Stimulated activated CD4-positive, alpha-beta T cell treated with anti-CD3 and anti-CD28 coated beads, Interleukin-15, amount 100 ng/mL, for 1 hour (primary cell): ENCODE data around the gene NAT10.
"Not testable (repeated sequence)": the region's sequence is repeated elsewhere in the genome, so short reads cannot be mapped to it uniquely, and the experiment has no call there.

ENCODE experiments used
- DNase-seq, 2 donors: peaks; one replicate each; pipeline ENCODE4 v3.0.0-alpha.2; 2020; ENCODE audit warnings: low read depth in 1 of 2, low spot score in 1 of 2

Gene NAT10

DNA sequence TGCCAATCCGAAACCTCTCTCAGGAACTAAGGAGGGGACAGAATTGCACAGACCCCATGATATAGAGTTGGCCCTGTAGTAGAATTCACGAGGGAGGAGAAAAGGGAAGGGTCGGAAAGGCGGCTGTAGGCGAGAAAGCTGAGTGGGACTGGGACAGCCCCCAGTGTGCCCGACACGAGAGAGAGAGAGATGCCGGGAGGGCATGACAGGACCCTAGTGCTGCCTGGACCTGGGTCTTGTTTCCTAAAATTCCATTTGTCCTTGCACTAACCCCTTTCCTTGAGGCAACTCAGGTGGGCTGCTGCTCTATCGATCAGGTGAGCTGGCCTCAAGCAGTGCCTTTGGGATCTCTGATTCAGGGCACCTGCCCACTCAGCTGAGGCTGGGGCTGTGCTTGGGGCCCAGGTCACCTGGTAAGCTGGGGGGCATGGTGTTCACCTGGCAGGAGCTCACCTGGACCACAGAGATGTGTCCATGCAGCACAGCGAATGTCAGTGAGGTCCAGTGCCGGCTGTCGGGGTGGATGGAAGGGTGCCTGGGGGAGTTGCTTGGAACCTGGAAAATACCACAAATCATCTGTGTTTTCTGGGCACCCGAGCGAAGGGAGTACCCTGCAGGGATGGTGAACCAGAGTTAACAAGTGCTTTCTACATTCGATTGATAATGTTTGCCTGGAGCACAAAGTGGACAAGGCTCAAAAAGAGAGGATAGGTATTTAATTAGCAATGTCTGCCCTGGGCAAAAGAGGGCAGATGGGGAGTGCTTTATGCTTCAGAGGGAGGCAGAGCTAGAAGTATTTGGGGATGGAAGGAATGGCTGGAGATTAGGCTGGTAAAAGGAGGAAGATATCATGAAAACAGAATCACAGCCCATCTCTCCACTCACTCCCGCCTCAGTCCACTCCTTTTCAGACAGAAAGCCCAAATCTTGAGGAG is 61.6 kb downstream of the NAT10 start:
- no peak for DNase-seq

DNA sequence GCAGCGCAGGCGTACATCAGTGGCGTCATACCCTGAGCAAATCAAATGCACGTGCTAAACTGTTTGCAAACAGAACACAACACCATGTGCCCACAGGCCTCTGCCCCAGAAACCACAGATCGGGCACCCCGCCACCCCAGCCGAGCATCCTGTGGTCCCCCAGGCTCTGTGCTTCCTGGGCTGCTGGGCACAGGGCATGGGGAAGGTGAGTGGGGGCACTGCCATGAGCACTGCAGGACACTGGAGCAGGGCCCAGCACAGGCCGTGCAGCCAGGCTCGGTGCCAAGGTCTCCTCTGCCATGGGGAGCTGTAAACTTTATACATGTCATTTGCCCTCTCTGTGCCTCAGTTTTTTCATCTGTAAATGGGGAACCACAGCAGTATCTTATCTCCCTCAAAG is 62.5 kb downstream of the NAT10 start:
- DNase-seq: no peak

DNA sequence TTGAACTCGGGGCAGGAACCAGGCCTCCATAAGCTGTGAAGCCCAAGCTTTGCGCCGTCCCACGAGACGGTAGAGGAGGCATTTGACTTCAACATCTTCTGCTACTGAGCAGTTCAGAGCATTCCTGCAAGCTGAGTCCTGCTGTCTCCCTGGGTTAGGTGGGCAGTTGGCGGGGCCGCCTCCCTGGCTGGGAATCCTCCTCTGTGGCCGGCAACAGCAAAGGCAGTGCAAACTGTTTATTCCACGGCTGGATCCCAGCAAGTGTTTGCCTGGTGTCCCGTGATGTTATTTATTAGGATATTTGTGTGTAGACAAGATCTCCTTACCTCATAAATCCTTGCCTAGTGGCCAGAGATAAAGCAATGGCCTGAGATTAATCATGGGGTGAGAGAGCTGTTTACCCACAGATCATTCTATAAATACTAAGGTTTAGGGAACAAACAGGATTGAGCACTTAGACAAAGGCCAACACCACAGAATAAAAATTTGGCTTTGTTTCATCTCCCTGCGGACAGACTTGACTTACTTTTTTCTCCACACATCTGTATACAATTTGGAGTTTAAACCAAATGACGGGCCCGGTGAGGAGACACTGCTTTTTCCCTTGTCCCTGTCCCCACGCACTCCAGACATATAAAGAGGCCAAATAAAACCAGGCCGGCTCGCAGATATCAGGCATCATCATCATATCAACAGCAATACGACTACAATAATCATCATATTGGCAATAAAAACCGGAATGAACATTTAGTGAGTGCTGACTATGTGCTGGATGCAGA is 63.4 kb downstream of the NAT10 start:
- no peak for DNase-seq

DNA sequence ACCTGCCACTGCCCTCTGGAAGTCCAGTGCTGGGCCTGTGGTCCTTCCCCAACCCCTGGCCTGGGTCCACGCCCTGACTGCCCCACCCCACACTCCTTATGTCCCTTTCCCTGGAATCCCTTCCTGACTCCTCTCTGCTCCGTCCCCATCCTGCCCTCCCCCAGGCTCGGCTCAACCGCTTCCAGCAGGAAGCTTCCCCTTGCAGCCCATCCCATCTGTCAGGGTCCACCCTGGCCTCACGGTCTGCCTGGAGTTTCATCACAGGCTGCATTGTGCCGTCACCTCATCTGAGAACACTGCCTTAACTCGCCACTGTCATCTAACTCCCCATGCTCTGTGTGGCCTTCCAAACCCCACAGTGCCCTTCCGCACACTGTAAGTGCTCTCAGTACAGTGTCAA is 64.3 kb downstream of the NAT10 start:
- no peak for DNase-seq

DNA sequence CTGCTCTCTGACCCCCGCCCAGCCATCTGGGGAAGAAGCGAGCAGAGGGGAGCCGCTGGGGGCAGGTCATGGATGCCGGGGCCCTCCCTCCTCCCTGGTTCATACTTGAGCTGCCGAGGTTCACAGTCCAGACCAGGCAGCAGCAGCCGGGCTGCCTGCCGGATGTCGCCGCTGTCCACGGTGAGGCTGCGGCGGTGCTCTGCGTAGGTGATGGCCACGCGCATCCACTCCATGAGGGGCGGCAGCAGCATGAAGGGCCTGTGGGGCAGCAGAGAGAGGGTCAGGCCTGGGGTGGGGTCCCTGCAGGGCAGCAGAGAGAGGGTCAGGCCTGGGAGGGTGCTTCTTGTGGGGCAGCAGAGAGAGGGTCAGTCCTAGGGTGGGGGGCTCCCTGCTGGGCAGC is 67.6 kb downstream of the NAT10 start:
- DNase-seq: no peak

DNA sequence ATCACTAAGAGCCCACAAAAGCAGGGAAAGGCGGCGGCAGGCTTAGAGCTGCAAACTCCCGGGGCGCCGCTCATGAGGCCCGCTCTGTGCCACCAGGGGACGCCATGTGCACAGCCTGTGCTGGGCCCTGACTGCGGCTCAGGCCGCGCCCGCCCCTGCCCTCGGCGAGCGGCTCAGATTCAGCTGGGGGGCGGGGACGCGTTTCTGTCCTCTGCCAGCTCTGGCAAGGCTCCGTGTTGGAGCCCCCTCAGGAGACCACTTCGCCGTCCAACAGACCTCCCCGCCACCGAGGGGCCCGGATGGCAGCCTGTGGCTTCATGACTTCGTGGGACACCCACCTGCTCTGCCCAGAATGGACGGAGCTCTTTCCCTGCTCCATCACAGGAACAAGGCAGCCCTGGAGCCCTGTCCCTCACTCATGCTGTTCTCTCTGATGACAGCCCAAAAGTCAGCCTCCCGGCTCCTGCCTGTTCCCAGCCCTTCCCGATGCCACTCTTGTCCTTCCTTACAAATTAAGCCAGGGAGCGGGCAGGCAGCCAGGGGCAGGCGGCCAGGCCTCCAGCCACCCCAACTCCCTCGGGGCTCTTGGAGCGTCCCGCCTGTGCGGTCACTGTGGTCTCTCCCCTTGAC is 69.1 kb downstream of the NAT10 start:
- peak; percentile 57 to 80 for DNase-seq

DNA sequence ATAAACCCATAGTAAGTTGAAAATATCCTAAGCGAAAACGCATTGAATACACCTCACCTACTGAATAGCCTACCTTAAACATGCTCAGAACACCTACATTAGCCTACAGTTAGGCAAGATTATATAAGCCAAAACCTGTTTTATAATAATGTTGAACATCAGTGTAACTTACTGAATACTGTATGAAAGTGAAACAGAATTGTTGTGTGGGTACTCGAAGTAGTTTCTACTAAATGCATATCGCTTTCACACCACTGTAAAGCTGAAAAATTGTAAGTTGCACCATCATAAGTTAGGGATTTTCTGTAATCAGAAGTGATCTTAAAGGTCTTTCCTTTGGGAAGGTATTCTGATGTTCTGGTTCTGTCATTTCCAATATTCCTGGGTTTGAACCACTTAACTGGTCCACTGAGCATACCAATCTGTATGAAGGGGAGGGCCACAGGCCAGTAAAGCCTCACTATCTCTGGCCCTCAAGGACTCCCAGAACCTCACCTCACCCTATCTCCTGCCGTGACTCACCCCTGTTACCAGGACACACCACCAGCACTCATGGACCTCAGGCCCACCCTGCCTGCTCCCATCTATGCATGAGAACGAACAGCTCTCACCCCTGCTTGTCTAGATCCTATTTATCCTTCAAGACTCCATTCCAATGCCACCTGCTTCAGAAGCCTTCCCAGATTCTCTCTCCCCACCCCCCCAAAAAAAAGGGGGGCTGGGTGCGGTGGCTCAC is 70.0 kb downstream of the NAT10 start:
- no peak for DNase-seq

DNA sequence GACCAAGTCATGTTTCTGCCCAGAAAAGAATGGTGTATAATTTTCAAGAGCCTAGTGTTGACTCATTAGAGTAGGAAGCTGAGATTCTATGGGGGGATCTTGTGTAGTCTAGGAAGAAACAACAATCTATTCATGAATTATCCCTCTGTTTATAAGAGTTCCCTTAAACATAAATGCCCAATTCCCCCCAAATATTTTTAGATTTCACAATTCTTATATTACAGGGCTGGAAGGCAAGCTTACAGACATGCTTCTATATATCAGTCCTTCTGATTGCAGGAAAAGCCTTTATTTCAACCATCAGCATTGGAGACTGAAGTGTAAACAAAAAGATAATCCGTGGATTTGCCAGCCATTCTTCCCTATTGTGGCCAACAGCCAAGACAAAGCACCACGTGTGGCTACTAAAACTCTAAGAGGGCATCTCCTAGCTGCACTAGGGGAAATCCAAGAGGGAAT is 71.4 kb downstream of the NAT10 start:
- no peak for DNase-seq

DNA sequence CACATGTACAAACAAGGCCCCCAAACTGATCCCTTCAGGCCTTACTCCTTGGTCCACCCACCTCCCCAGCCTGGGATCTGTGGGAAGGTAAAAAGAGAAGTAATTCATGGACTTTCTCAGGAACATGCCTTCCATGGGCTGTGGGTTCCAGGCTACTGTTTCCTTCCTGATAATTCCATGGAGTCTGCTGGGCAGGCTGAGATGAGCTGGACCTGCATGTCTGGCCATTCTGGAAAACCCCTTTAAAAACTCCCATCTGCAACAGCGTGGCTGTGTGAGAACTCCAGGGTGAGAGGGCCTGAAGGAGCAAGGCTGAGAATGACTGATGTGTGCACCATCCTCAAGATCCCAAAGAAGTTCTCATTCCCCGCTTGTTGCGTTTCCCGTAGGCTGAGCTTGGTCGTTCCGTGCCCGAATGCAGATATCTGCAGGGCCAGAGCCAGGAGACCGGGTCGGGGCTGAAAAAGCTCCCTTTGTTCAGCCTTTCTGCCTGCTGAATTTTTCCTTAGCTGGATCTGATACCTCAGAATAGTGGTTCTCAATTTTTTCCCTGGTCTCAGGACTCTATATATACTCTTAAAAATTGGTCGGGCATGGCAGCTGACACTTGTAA is 72.9 kb downstream of the NAT10 start:
- DNase-seq: no peak

DNA sequence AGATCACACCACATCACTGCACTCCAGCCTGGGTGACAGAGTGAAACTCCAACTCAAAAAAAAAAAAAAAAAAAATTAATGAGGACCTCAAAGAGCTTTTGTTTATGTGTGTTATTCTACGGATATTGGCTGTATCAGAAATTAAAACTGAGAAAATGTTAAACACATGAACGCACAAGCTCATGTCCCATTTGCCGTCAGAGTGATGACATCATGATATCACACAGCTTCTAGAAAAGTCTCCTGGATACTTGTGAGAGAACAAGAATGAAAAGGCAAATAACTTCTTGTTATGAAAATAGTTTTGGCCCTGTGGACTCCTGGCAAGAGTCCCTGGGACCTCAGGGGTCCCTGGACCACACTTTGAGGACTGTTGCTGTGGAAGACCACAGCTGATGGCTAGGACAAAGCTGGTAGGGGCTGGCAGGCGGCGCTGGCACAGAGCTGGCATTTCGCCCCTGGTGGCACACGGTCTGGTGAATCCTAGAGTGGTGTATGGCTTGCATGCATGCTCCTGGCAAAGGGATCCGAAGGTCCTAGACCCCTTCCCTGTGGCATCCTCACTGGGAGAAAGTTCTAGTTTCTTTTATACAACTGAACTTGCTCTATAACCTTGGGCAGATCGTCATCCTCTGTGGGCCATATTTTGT is 73.7 kb downstream of the NAT10 start:
- no peak for DNase-seq

DNA sequence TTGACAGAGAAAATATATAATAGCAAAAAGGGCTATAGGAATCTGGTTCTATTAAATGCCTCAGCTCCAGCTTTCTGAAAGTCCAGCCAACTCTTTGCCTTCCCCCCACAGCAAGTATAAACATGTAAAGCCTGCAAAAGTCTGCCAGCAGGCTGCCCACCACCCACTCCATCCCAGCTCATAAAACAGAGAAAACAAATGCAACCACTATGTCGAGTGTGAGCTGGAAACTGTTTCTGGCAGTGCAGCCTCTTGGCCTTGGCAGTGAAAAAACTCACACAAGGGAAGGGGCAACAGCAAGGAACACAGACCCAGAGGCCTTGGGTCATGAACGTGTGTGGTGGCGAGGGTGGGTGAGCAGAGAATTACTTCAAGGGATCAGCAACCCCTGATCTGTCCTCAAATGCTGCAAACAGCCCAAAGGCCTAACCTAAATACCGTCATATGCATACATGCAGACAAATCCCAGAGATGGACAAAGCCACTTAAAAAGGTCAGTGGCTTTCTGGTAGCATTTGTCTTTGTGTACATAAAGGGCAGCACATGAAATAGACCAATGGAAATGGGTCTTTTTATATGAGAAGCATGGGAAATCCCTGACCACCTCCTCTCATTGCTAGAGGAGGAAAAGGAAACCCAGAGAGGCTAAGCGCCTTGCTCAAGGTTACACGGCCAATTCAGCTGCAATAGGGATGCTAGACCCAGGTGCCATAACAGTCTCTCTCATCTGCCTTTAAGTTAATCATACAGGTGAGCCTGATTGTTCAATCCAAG is 74.8 kb downstream of the NAT10 start:
- no peak for DNase-seq

DNA sequence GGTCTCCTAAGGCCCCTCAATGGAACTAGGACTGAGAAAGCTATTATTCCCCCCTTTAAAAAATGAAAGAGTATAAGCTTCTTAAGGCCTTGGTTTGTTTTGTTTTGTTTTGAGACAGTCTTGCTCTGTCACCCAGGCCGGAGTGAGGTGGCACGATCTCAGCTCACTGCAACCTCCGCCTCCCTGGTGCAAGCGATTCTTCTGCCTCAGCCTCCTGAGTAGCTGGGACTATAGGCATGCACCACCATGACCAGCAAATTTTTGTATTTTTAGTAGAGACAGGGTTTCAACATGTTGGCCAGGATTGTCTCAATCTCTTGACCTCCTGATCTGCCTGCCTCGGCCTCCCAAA is 75.4 kb downstream of the NAT10 start:
- DNase-seq: not testable (repeated sequence)

DNA sequence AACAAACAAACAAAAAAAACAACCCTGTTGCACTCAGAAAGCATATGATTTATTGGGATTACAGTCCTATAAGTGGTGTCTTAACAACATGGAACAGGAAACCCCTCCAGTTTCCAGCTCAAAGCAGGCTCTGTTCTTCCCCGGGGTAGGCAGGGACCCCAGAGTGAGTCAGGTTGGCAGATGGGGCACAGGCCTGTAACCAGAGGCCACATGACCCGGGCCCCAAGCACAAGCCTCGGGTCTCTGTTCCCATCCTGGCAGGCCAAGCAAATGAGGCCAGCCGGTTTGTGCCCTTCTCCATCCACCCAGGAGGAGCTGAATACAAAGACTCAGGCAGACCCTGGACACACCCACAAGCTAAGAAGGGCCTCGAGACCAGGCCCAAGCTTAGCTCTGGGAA is 75.8 kb downstream of the NAT10 start:
- no peak for DNase-seq

DNA sequence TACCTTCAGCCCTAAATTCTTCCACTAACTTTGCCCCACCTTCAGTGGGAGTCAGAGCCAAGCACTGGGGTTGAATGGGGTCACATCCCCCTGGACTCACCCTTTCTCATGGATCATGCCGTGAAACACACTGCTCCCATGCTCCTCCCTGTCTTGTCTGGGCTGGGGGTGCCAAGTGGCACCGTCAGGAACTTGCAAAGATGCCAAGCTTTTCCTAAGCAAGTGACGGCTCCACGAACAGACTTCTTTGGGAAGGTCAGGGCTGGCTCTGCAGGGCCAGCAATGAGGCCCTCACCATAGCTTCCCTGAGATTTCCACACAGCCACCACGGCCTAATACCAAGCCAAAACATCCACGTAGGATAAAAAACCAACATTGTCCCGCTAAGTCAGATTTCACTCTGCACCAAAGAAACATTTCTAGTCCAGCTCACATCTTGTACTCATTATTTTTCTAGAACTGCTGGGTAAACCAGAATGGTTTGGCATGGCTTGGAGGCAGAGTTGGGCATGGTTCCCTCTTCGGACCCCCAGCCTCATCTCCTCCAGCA is 76.5 kb downstream of the NAT10 start:
- DNase-seq: no peak

DNA sequence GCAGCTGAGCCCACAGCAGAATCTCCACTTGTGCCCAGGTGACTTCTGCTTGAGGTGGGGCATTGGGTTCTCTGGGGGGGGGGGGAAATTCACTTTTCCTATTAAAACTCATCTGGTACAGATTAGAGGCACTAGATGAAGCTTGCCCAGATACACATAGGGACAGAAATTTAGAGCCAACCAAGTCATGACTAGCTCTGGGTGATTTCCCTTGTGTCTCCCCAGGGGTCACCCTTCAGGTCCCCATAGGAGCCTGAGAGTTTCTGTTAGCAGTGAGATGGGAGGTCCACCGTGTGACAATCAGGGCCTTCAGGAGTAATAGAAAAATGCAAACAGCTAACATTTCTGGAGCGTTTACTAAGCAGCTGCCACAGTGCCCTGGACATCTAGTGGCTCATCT is 77.0 kb downstream of the NAT10 start:
- no peak for DNase-seq

DNA sequence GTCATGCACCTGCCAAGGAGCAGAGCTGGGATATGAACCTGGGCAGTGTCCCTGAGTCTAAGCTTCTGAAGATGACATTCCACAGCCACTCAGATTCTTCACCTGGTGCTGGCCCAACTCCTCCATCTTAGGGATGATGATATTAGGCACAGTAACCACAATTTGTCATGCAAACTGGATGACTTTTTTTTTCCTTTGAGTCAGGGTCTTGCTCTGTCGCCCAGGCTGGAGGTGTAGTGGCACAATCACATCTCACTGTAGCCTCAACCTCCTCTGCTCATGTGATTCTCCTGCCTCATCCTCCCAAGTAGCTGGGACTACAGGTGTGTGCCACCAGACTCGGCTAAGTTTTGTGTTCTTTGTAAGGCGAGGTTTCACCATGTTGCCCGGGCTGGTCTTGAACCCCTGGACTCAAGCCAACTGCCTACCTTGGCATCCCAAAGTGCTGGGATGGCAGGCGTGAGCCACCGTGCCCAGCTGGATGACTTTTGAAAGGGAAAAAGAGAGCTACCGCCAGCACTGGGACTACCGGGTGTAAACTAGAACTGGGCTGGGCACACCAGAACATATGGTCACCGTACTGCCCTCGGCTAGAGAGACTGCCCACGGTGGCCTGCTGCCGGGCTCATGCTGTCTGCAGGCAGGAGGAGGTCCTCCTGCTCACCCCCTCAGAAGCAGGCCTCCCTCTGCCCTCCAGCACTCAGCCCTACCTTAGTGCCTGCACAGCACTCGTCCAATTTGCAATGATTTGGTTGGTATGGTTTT is 77.7 kb downstream of the NAT10 start:
- DNase-seq: no peak

DNA sequence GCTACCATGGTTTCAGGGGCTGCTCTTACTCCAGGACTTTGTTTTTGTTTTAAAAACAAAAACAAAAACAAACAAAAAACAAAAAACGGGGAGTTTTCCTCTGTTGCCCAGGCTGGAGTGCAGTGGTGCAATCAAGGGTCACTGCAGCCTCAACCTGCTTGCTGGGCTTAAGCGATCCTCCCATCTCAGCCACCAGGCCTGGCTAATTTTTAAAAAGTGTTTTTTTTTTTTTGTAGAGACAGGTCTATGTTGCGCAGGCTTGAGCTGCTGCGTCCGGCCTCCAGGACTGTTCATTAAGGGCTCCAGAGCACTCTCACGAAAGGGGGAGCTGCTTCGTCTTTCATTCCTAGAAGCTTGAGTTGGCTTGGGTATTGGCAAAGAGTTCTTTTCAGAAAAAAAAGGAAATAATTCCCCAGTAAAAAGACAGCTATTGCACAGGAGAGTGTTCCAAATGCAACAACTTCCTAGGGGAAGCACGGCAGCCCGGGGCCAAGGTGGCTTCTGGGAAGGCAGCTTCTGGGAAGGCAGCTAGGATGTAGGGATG is 78.5 kb downstream of the NAT10 start:
- no peak for DNase-seq

DNA sequence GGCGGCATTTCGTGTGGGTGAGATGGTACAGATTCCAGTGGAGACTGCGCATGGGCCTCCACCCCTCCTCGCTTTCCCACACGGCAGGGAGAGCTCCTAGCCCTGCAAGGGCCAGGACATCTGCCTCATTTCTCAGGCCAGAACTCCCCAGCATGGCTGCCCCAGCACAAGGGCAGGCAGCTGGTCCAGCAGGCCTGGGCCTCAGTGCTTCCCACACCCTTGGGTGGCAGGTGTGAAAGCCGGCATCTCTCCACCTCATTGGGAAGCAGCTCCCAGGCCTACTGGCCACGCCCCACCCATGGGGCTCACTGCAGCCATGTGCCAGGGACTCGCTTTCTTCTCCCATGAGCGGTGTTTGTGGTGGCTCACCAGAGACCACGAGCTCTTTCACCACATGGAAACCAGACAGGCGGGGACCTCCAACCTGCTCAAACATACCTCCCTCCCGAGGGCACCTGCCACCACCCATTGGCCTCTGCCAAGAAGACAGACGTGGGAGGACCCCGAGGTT is 79.1 kb downstream of the NAT10 start:
- DNase-seq: no peak
